WTC11 (cell line): ENCODE results near the gene LTK.

Experiments used
- CREB1 ChIP-seq: sonication (generic); formaldehyde crosslinking; IDR thresholded peaks from 2 replicates; pipeline ENCODE4 v1.8.0; 2023; ENCODE audit warnings: mild to moderate bottlenecking, missing genetic modification reagents
- CREM ChIP-seq: sonication (generic); formaldehyde crosslinking; IDR thresholded peaks from 2 replicates; pipeline ENCODE4 v1.8.1; 2022; ENCODE audit warnings: mild to moderate bottlenecking, missing genetic modification reagents, moderate library complexity
- E2F5 ChIP-seq: sonication (generic); formaldehyde crosslinking; IDR thresholded peaks from 2 replicates; pipeline ENCODE4 v1.8.1; 2022; ENCODE audit warnings: mild to moderate bottlenecking, moderate library complexity, missing genetic modification reagents
- IRF1 ChIP-seq: sonication (generic); formaldehyde crosslinking; IDR thresholded peaks from 2 replicates; pipeline ENCODE4 v1.8.0; 2023; ENCODE audit warnings: missing genetic modification reagents
- SMAD3 ChIP-seq: sonication (generic); formaldehyde crosslinking; IDR thresholded peaks from 2 replicates; pipeline ENCODE4 v1.8.0; 2022; ENCODE audit warnings: missing genetic modification reagents, mild to moderate bottlenecking, borderline replicate concordance
- SP1 ChIP-seq: sonication (generic); formaldehyde crosslinking; conservative IDR thresholded peaks from 2 replicates; pipeline ENCODE4 v1.8.1; 2022; ENCODE audit warnings: missing genetic modification reagents
- ZBTB21 ChIP-seq: sonication (generic); formaldehyde crosslinking; IDR thresholded peaks from 2 replicates; pipeline ENCODE4 v1.8.1; 2023; ENCODE audit warnings: mild to moderate bottlenecking, missing genetic modification reagents, borderline replicate concordance
- ZNF219 ChIP-seq: sonication (generic); formaldehyde crosslinking; IDR thresholded peaks from 2 replicates; pipeline ENCODE4 v1.8.0; 2023; ENCODE audit warnings: missing genetic modification reagents, mild to moderate bottlenecking, borderline replicate concordance
- TF ChIP-seq, protein P1 (sequence below): fragments of 200-600 bp; IDR thresholded peaks from 2 replicates; pipeline ENCODE4 v1.8.0; 2022; ENCODE audit warnings: antibody characterized with exemption
- TF ChIP-seq, protein P2 (sequence below): sonication (generic); formaldehyde crosslinking; IDR thresholded peaks from 2 replicates; pipeline ENCODE4 v1.8.1; 2023; ENCODE audit warnings: mild to moderate bottlenecking, missing genetic modification reagents, borderline replicate concordance
- TF ChIP-seq, protein P3 (sequence below): sonication (generic); formaldehyde crosslinking; IDR thresholded peaks from 2 replicates; pipeline ENCODE4 v1.8.0; 2022; ENCODE audit warnings: mild to moderate bottlenecking, missing genetic modification reagents

- TF ChIP-seq E2F5 (CRISPR knock-in tag), result no peak
- TF ChIP-seq, protein P1, sequence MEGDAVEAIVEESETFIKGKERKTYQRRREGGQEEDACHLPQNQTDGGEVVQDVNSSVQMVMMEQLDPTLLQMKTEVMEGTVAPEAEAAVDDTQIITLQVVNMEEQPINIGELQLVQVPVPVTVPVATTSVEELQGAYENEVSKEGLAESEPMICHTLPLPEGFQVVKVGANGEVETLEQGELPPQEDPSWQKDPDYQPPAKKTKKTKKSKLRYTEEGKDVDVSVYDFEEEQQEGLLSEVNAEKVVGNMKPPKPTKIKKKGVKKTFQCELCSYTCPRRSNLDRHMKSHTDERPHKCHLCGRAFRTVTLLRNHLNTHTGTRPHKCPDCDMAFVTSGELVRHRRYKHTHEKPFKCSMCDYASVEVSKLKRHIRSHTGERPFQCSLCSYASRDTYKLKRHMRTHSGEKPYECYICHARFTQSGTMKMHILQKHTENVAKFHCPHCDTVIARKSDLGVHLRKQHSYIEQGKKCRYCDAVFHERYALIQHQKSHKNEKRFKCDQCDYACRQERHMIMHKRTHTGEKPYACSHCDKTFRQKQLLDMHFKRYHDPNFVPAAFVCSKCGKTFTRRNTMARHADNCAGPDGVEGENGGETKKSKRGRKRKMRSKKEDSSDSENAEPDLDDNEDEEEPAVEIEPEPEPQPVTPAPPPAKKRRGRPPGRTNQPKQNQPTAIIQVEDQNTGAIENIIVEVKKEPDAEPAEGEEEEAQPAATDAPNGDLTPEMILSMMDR, result no peak
- no peak for TF ChIP-seq CREB1 (CRISPR knock-in tag)
- no peak for TF ChIP-seq CREM (CRISPR knock-in tag)
- TF ChIP-seq IRF1 (CRISPR knock-in tag), result no peak
- no peak for TF ChIP-seq ZNF219 (CRISPR knock-in tag)
- TF ChIP-seq SP1 (CRISPR knock-in tag), result no peak
- TF ChIP-seq, protein P2, sequence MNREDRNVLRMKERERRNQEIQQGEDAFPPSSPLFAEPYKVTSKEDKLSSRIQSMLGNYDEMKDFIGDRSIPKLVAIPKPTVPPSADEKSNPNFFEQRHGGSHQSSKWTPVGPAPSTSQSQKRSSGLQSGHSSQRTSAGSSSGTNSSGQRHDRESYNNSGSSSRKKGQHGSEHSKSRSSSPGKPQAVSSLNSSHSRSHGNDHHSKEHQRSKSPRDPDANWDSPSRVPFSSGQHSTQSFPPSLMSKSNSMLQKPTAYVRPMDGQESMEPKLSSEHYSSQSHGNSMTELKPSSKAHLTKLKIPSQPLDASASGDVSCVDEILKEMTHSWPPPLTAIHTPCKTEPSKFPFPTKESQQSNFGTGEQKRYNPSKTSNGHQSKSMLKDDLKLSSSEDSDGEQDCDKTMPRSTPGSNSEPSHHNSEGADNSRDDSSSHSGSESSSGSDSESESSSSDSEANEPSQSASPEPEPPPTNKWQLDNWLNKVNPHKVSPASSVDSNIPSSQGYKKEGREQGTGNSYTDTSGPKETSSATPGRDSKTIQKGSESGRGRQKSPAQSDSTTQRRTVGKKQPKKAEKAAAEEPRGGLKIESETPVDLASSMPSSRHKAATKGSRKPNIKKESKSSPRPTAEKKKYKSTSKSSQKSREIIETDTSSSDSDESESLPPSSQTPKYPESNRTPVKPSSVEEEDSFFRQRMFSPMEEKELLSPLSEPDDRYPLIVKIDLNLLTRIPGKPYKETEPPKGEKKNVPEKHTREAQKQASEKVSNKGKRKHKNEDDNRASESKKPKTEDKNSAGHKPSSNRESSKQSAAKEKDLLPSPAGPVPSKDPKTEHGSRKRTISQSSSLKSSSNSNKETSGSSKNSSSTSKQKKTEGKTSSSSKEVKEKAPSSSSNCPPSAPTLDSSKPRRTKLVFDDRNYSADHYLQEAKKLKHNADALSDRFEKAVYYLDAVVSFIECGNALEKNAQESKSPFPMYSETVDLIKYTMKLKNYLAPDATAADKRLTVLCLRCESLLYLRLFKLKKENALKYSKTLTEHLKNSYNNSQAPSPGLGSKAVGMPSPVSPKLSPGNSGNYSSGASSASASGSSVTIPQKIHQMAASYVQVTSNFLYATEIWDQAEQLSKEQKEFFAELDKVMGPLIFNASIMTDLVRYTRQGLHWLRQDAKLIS, result no peak
- no peak for TF ChIP-seq SMAD3
- no peak for TF ChIP-seq ZBTB21 (CRISPR knock-in tag)
- TF ChIP-seq, protein P3, sequence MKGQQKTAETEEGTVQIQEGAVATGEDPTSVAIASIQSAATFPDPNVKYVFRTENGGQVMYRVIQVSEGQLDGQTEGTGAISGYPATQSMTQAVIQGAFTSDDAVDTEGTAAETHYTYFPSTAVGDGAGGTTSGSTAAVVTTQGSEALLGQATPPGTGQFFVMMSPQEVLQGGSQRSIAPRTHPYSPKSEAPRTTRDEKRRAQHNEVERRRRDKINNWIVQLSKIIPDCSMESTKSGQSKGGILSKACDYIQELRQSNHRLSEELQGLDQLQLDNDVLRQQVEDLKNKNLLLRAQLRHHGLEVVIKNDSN (CRISPR knock-in tag), result no peak
Observed at GRCh38 chr15:41462084-41462795, 51.4 kb downstream of the LTK start.
